Stimulated activated CD4-positive, alpha-beta T cell treated with anti-CD3 and anti-CD28 coated beads, Interleukin-4, amount 100 ng/mL, for 1 hour (primary cell): ENCODE measurements around the gene GDNF.

Source experiments
- DNase-seq: peaks from one replicate; pipeline ENCODE4 v3.0.0-alpha.2; 2020

The GDNF gene

DNA sequence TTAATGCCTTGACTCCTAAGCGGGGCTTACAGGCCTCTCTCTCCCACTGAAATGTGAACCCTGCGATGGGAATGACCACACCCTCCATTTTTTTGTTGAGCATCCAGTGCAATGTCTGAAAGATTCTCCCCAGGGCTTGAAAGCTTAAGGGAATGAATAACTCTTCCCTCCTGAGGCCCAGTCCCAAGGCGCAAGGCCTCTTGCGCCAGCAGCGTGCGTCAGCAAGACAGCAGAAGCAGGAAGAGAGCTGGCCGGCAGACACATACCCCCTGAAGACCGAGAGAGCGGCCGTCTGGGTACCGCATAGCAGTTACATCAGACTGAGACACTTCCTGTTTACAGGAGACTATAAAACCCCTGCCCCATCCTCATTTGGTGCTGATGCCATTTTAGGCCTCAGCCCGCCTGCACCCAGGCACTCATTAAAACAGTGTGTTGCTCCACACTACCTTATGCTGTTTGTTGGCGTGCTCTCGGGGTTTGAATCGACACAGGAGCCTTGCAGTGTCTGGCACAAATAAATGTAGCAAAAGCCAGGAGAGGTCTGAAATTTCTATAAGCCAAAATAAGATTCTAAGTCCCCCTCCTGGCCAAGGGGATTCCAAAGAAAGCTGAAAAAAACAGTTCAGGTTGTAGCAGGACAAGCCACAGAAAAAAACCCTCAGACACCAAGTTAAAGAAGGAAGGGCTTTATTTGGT lies 62.3 kb downstream of the GDNF start:
- DNase-seq, result no peak

DNA sequence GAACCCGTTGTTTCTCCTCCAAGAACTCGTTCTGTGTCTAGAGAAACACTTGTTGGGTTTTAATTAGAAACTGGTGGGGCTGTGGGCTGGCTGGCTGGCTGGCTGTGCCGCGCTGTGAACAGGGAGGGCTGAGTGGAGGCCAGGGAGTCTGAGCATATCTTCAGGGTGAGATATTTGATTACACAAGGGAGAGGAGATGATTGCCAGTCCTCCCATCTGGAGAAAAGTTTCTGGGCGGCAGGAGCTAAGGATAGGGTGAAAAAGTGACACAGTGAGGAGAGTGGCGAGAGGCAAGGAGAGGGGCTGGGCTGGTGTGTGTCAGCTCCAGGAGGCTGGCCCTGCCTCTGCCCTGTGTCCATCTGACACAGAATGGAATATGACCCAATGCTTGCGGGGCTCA lies 63.0 kb downstream of the GDNF start:
- no peak for DNase-seq

DNA sequence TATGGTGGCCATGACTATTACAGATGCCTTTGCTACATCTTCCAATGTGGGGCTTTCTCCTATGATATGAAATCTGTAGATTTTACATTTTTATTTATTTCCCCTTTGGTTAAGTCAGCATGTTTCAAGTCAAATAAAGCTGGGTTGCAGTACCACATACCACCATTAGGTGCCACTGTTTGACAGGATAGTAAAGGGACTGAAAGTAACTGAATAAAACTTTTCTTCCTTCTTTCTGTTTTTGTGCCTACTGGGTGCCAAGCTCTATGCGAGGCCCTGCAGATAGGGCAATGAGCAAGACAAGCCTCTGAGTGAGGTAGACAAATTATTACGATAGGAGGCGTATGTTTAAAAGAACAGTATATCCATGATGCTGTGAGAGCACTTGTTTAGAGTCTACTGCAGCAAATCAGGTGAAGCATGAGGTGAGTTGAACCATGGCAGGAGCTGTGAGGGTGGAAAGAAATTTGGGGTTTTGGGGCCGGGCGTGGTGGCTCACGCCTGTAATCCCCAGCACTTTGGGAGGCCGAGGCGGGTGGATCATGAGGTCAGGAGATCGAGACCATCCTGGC lies 64.8 kb downstream of the GDNF start:
- no peak for DNase-seq

DNA sequence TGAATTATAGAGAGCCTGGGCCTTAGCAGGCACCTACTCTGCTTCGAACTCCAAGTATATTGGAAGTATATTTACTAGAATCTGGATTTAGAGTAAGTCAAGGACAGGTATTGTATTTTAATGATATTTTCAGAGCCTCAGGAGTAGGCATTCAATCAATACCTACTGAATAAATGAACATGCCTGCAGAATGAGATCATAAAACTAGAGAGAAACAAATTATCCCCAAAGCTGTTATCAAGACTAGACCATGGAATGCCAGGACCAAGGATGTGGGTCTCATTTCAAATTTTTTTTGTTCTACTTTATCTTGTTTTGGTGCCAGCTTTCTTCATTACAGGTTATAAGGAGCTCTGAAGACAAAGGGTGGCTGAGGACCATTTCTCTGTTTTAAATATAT lies 66.0 kb downstream of the GDNF start:
- no peak for DNase-seq

DNA sequence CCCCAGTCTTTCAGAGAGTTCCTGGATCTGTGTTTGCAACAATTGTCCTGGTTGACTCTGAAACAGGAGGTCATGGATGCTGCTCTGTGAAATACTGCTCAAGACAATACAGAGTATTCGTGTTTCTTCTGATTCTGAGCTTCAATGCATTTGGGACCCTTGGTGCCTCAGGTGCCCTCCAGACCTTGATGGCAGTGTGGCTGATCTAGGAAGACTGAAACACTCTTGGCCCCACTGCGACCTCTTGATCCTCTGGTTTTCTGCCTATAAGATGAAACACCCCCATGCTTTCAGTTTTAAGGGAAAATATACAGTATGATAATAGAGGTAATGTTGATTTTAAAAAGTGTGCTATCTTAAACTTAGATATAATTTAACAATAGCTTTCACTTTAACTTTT lies 67.6 kb downstream of the GDNF start:
- no peak for DNase-seq

DNA sequence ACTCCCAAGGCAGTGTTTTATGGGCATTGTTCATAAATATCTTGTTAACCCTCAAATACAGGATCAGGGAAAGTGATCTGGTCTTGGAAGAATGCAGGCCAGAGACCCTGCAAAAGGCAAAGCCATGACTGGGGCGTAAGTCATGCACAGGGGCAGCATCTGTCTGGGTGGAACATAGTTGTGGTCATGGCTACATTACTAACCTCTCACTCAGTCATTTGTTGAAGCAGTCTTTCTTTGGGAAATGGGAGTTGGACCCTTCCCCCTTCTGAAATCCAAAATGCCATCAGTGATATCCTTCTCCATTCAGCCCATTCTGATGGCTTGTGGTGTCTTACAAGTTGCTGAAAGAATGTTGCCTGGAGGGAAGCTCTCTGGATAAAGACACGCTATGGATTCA lies 68.1 kb downstream of the GDNF start:
- DNase-seq, result no peak

DNA sequence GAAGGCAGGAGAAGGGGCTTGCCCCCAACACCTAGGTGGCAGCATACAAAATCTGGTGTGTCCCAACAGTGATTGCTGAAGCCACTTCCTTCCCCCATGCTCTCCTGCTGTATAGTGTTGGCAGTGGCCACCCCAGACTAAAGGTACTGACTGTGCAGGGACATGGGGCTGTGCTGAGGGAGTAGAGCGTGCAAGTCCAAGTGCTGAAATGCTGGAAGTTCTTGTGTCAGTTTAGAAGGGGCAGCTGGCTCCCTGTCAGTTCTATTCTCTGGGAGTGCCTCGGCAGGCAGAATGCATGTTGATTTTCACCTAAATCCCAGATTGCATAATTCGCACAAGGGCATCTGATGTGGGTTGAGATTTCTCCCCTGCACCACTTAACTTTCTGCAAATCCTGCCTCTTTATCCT lies 68.6 kb downstream of the GDNF start:
- DNase-seq, result no peak

DNA sequence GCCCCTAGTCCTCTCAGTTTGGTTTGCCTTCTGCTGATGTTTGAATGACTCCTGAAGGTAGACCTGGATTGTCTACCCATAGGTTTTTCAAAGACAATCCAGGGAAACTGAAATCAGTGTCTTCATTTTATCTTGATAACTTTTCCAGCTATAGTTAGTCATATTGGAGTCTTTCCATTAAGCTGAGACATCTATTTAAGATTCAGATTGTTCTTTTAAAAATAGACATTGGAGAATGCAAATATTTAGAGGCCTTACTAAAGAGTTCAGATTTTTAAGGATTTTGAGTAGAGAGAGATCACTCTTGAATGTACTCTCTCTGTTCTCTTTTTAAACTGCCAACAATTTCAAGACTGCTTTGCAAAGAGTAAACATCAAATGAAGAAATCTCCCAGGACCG lies 69.1 kb downstream of the GDNF start:
- no peak for DNase-seq

DNA sequence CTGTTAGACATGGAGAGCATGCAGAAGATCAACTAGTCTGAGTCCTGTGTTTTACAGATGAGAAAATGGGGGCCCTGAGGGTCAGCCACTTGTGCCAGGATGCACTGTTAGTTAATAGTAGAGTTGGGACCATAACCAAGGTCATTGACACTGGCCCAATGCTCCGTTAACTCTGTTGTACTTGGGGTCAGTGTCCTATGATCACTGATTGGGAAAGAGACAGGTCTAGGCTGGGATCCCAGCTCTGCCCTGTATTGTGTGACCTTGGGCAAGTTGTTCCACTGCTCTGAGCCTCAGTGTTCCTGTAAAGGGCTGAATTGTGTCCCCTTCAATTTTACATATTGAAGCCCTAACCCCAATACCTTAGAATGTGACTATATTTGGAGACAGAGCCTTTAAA lies 70.0 kb downstream of the GDNF start:
- no peak for DNase-seq

DNA sequence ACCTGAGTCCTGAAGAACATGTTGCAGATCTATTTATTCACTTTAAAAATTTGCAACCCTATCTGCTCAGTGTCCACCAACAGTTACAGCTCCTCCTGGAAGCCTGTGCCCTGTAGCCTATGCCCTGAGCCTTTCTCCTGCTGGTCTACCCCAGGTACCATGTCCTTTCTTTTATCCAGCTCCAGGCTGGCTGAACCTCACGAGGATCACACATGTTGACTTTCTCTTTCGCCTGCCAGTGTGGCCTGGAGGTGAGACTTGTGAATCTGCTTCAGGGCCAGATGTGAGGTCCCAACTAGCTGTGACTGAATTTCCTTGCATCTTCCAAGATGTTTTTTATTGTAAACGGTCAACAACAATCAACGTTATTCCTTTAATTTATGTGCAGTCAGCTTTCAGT lies 70.7 kb downstream of the GDNF start:
- DNase-seq, result no peak

DNA sequence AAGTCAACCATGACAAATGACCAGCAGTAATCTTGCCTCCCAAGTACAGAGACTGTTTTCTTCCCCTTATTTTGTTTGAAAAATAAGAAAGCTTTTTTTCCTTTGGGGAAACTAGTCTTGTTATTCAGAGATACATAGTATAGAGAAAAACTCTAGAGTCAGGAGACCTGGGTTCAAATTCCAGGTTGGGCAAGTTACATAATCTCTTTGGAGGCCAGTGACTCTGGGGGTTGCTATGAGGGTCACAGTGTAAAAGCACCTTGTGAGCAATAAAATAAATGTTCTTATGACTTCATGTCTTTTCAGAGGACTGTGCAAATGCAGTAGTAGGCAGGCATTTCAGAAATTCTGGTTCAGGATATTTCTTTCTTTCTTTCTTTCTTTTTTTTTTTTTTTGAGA lies 71.5 kb downstream of the GDNF start:
- DNase-seq, result no peak

DNA sequence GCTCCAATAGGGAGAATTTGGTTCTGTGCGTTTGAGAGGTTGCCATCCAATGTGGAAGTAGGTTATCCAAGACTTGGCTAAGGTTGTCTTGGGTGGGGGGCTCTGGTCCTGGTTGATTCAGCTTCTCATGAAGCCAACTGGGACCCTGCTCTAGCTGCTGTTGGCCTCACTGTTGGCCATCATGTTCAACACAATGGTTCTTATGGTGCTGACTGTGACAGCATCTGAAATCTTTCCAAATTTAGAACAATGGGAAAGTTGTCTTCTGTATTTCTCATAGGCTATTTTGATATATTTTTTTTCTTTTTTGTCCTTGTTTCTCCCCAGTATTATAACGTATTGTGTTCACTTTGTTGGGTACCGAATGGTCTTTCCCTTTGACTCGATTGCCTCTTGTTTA lies 71.9 kb downstream of the GDNF start:
- DNase-seq, result no peak

DNA sequence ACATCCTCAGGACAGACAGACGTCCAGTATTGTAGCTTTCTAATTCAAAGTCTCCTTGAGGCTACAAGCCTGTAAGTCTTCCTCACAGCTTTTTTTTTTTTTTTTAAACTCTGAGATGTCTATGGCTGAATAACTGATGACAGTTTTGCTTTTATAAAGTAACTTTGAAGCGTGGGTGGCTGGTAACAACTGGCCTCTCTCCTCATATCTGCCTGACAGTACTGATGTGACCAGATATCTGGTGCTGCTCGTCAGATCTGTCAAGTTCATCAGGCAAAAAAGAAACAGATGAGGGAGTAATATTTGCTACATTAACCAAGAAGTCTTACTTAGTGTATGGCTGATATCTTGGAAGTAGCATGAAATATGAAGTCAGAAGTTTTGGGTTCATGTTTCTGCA lies 72.6 kb downstream of the GDNF start:
- DNase-seq, result no peak
